HepG2 (cell line): ENCODE measurements around the gene TPRN. TPM values are rescaled to one million over a fixed set of nuclear protein-coding genes. Genes with fewer than 3 reads are reported as not detected.

Experiments
- MAF1 ChIP-seq: sonication (generic); formaldehyde crosslinking; IDR thresholded peaks from 2 replicates; pipeline ENCODE4 v1.5.0; 2020; ENCODE audit warnings: missing genetic modification reagents, borderline replicate concordance
- NFKBIZ ChIP-seq: IDR thresholded peaks from 2 replicates; pipeline ENCODE4 v1.6.1; 2018; ENCODE audit warnings: missing genetic modification reagents, missing compliant biosample characterization
- POLR2A ChIP-seq, 2 experiments: IDR thresholded peaks; 2 replicates each; pipeline ENCODE4 v1.6.1; 2011; ENCODE audit warnings: low read depth in 2 of 2, low read length in 2 of 2, mild to moderate bottlenecking in 1 of 2, moderate library complexity in 1 of 2; ENCODE audit not compliant: insufficient read depth in 1 of 2
- RBM39 ChIP-seq: fragments of 200-400 bp; formaldehyde crosslinking; IDR thresholded peaks from one replicate; pipeline ENCODE4 v1.6.1; 2018; ENCODE audit warnings: antibody characterized with exemption, mild to moderate bottlenecking, low read depth, low read length; ENCODE audit not compliant: poor library complexity, severe bottlenecking
- STAG1 ChIP-seq: sonication (generic); formaldehyde crosslinking; IDR thresholded peaks from 2 replicates; pipeline ENCODE4 v1.4.0; 2020; ENCODE audit warnings: missing genetic modification reagents
- ZNF292 ChIP-seq: sonication (generic); formaldehyde crosslinking; IDR thresholded peaks from 2 replicates; pipeline ENCODE4 v1.8.1; 2022; ENCODE audit warnings: mild to moderate bottlenecking, low read depth, missing genetic modification reagents, borderline replicate concordance
- ZNF878 ChIP-seq: sonication (generic); formaldehyde crosslinking; IDR thresholded peaks from 2 replicates; pipeline ENCODE4 v1.8.1; 2023; ENCODE audit warnings: mild to moderate bottlenecking, missing genetic modification reagents, moderate library complexity
- polyA plus RNA-seq, 8 experiments: library from polyadenylated mRNA; depleted of rRNA in 3 of 8; stranded (reverse) in 7 of 8; unstranded in 1 of 8; fragments of >200 nt; fragmentation: Illumina TruSeq in 4 of 8; extraction: Trizol in 4 of 8; gene quantifications; 2 replicates each; pipeline versions ENCODE4 v1.2.1 to v1.2.3, GENCODE V29; 2011 to 2016; ENCODE audit warnings: low read depth in 4 of 8, missing spikeins in 1 of 8, mixed read lengths in 1 of 8; ENCODE audit not compliant: insufficient read depth in 1 of 8
- total RNA-seq, 5 experiments: library from RNA; depleted of rRNA; stranded (reverse); fragments of >200 nt; fragmentation: Illumina TruSeq; extraction: Trizol; gene quantifications; 2 replicates each; pipeline ENCODE4 v1.2.3, GENCODE V29; 2016; ENCODE audit warnings: low read depth in 1 of 5
- TF ChIP-seq, protein P1 (sequence below): IDR thresholded peaks from 2 replicates; pipeline ENCODE4 v1.6.1; 2016; ENCODE audit warnings: low read depth, missing genetic modification reagents, missing compliant biosample characterization
- TF ChIP-seq, protein P2 (sequence below): sonication (generic); formaldehyde crosslinking; IDR thresholded peaks from 2 replicates; pipeline ENCODE4 v1.8.1; 2022; ENCODE audit warnings: low read depth, mild to moderate bottlenecking, missing genetic modification reagents
- TF ChIP-seq, protein P3 (sequence below): sonication (generic); formaldehyde crosslinking; IDR thresholded peaks from 2 replicates; pipeline ENCODE4 v1.4.0; 2020; ENCODE audit warnings: missing genetic modification reagents
- TF ChIP-seq, protein P4 (sequence below): sonication (generic); formaldehyde crosslinking; IDR thresholded peaks from 2 replicates; pipeline ENCODE4 v1.4.0; 2020; ENCODE audit warnings: missing genetic modification reagents

Gene TPRN
- total and polyA plus RNA-seq, 2 of the 13 experiments (the other 11 are each of a cell fraction or from before 2014, with no cell fraction given), result 10.1 to 19.2 TPM

DNA sequence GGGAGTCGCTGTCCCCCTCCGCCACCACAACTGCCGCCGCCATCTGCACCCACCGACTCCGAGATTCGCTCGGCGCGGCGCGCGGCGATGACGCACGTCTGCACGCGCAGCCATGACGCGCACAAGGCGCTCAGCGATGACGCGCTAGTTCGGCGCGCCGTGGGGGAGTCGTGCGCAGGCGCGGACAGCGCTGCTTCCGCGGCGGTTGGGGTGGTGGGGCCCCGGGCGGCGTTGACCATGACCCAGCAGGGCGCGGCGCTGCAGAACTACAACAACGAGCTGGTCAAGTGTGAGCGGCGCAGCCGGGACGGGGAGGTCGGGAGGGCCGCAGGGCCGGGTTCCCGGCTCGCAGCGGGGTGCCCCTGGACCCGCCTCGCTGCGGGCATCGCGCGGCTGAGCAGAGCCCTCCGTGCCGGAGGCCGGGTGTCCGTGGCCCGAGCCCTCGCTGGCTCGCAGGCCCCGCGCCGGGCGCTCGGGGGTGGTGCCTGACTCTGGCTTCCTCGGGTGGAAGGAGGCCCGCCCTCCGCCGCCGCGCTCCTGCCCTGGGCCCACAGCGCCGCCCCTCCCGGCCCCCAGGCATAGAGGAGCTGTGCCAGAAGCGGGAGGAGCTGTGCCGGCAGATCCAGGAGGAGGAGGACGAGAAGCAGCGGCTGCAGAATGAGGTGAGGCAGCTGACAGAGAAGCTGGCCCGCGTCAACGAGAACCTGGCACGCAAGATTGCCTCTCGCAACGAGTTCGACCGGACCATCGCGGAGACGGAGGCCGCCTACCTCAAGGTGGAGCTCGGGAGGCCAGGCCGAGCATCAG, 11.8 kb downstream of the TPRN start, which contains the start of the genes ANAPC2 and SSNA1 (continued):
- TF ChIP-seq, protein P1, sequence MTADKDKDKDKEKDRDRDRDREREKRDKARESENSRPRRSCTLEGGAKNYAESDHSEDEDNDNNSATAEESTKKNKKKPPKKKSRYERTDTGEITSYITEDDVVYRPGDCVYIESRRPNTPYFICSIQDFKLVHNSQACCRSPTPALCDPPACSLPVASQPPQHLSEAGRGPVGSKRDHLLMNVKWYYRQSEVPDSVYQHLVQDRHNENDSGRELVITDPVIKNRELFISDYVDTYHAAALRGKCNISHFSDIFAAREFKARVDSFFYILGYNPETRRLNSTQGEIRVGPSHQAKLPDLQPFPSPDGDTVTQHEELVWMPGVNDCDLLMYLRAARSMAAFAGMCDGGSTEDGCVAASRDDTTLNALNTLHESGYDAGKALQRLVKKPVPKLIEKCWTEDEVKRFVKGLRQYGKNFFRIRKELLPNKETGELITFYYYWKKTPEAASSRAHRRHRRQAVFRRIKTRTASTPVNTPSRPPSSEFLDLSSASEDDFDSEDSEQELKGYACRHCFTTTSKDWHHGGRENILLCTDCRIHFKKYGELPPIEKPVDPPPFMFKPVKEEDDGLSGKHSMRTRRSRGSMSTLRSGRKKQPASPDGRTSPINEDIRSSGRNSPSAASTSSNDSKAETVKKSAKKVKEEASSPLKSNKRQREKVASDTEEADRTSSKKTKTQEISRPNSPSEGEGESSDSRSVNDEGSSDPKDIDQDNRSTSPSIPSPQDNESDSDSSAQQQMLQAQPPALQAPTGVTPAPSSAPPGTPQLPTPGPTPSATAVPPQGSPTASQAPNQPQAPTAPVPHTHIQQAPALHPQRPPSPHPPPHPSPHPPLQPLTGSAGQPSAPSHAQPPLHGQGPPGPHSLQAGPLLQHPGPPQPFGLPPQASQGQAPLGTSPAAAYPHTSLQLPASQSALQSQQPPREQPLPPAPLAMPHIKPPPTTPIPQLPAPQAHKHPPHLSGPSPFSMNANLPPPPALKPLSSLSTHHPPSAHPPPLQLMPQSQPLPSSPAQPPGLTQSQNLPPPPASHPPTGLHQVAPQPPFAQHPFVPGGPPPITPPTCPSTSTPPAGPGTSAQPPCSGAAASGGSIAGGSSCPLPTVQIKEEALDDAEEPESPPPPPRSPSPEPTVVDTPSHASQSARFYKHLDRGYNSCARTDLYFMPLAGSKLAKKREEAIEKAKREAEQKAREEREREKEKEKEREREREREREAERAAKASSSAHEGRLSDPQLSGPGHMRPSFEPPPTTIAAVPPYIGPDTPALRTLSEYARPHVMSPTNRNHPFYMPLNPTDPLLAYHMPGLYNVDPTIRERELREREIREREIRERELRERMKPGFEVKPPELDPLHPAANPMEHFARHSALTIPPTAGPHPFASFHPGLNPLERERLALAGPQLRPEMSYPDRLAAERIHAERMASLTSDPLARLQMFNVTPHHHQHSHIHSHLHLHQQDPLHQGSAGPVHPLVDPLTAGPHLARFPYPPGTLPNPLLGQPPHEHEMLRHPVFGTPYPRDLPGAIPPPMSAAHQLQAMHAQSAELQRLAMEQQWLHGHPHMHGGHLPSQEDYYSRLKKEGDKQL (CRISPR knock-in tag), result no peak
- TF ChIP-seq RBM39 (peak; percentile 45), ZNF878 (CRISPR knock-in tag) (no peak), ZNF292 (CRISPR knock-in tag) (no peak), MAF1 (peak; percentile 63; the same call in 1 of the 2 replicates), NFKBIZ (CRISPR knock-in tag) (peak; percentile 38; the same call in 1 of the 2 replicates), POLR2A (IDR thresholded peaks at IDR 0.05; ENCODE audit: insufficient read depth in 1 of 2, low read depth in 2 of 2, low read length in 2 of 2) (peak in 1 of 2 experiments; percentile 41; a peak in 1 of 4 replicates), STAG1 (CRISPR knock-in tag) (peak; percentile 76)
- TF ChIP-seq, protein P2, sequence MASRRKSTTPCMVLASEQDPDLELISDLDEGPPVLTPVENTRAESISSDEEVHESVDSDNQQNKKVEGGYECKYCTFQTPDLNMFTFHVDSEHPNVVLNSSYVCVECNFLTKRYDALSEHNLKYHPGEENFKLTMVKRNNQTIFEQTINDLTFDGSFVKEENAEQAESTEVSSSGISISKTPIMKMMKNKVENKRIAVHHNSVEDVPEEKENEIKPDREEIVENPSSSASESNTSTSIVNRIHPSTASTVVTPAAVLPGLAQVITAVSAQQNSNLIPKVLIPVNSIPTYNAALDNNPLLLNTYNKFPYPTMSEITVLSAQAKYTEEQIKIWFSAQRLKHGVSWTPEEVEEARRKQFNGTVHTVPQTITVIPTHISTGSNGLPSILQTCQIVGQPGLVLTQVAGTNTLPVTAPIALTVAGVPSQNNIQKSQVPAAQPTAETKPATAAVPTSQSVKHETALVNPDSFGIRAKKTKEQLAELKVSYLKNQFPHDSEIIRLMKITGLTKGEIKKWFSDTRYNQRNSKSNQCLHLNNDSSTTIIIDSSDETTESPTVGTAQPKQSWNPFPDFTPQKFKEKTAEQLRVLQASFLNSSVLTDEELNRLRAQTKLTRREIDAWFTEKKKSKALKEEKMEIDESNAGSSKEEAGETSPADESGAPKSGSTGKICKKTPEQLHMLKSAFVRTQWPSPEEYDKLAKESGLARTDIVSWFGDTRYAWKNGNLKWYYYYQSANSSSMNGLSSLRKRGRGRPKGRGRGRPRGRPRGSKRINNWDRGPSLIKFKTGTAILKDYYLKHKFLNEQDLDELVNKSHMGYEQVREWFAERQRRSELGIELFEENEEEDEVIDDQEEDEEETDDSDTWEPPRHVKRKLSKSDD (CRISPR knock-in tag), result peak; percentile 98
- TF ChIP-seq, protein P3, sequence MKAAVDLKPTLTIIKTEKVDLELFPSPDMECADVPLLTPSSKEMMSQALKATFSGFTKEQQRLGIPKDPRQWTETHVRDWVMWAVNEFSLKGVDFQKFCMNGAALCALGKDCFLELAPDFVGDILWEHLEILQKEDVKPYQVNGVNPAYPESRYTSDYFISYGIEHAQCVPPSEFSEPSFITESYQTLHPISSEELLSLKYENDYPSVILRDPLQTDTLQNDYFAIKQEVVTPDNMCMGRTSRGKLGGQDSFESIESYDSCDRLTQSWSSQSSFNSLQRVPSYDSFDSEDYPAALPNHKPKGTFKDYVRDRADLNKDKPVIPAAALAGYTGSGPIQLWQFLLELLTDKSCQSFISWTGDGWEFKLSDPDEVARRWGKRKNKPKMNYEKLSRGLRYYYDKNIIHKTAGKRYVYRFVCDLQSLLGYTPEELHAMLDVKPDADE, result no peak
- TF ChIP-seq, protein P4, sequence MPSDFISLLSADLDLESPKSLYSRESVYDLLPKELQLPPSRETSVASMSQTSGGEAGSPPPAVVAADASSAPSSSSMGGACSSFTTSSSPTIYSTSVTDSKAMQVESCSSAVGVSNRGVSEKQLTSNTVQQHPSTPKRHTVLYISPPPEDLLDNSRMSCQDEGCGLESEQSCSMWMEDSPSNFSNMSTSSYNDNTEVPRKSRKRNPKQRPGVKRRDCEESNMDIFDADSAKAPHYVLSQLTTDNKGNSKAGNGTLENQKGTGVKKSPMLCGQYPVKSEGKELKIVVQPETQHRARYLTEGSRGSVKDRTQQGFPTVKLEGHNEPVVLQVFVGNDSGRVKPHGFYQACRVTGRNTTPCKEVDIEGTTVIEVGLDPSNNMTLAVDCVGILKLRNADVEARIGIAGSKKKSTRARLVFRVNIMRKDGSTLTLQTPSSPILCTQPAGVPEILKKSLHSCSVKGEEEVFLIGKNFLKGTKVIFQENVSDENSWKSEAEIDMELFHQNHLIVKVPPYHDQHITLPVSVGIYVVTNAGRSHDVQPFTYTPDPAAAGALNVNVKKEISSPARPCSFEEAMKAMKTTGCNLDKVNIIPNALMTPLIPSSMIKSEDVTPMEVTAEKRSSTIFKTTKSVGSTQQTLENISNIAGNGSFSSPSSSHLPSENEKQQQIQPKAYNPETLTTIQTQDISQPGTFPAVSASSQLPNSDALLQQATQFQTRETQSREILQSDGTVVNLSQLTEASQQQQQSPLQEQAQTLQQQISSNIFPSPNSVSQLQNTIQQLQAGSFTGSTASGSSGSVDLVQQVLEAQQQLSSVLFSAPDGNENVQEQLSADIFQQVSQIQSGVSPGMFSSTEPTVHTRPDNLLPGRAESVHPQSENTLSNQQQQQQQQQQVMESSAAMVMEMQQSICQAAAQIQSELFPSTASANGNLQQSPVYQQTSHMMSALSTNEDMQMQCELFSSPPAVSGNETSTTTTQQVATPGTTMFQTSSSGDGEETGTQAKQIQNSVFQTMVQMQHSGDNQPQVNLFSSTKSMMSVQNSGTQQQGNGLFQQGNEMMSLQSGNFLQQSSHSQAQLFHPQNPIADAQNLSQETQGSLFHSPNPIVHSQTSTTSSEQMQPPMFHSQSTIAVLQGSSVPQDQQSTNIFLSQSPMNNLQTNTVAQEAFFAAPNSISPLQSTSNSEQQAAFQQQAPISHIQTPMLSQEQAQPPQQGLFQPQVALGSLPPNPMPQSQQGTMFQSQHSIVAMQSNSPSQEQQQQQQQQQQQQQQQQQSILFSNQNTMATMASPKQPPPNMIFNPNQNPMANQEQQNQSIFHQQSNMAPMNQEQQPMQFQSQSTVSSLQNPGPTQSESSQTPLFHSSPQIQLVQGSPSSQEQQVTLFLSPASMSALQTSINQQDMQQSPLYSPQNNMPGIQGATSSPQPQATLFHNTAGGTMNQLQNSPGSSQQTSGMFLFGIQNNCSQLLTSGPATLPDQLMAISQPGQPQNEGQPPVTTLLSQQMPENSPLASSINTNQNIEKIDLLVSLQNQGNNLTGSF (CRISPR knock-in tag), result no peak
